DOHH2 (cell line): ENCODE measurements around the gene AGR2.

Source experiments
- CTCF ChIP-seq: fragments of 200-600 bp; sonication (generic); IDR thresholded peaks from one replicate; pipeline ENCODE4 v1.5.1; 2014; ENCODE audit warnings: antibody characterized with exemption, mild to moderate bottlenecking, low read depth, low read length; ENCODE audit not compliant: poor library complexity, severe bottlenecking
- EZH2phosphoT487 ChIP-seq: fragments of 200-600 bp; sonication (generic); IDR thresholded peaks from 2 replicates; pipeline ENCODE4 v1.6.1; 2017; ENCODE audit warnings: borderline replicate concordance, mild to moderate bottlenecking, antibody characterized with exemption, low read length, moderate library complexity, mixed read lengths

DNA sequence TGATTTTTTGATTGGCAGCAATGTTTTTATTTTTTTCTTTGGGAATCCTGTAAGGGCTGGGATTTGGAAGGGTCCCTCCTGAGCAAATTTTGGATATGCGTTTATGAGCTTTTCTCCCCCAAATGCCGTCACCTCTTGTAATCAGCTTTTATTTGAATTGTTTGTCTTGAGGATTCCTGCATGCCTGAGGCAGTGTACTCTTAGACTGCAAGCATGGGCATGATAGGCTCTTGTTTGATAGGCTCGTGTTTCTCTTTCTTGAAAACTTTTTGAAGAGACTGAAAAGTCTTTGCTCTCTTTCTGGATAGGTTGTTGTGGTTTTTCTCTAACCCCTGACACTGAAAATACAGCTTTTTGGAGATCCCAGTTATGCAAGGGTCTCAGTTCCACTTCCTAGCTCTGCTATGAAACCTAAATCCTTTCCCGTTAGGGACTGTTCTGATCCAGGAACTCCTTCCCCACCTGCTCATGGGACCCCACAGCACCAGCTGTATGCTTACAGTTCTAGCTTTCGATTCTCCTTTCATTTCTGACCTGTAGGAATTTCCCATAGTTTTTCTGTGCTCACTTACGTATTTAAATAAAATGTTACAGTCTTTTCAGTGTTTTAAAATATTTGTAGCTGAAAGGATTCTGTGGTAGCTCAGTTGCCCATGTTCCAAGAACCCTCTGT is 34.0 kb downstream of the AGR2 start:
- no peak for TF ChIP-seq CTCF
- TF ChIP-seq EZH2phosphoT487 = no peak
